GM19463 (cell line): ENCODE measurements around the gene EPS8L2.
"Not testable (repeated sequence)": the region's sequence is repeated elsewhere in the genome, so short reads cannot be mapped to it uniquely, and the experiment has no call there.

Experiments
- ATAC-seq: cut with Tn5 transposase; IDR thresholded peaks from one replicate; pipeline ENCODE4 v1.9.1; 2021; ENCODE audit warnings: mild to moderate bottlenecking, moderate library complexity; ENCODE audit not compliant: unreplicated experiment

Gene EPS8L2

GRCh38 chr11:724049-724777 lies 18.2 kb downstream of the EPS8L2 start:
- ATAC-seq = no peak

DNA sequence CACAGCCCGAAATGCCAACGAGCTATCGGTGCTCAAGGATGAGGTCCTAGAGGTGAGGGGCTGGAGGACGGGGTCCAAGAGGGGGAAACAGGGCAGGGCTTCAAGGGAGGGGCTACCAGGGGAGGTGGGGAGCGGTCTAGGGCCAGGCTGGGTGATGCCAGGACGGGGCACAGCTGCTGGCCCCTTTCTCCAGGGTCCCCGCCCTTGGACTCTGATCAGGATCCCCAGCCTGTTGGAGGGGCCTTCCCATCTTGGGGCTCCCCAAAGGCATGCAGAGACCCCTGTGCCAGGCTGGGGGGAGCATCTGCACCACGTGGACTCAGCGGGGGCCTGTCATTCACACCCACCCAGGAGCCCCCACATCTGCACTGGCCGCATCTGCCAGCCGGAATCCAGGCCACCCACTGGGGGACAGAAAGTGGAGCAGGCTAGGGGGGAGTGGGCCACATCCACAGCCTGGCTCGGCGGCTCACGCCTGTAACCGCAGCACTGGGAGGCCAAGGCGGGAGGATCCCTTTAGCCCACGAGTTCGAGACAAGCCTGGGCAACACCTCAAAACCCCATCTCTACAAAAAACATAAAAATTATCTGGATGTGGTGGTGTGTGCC lies 18.9 kb downstream of the EPS8L2 start:
- ATAC-seq = no peak

- no peak for ATAC-seq
Measured at GRCh38 chr11:725624-726202, 19.7 kb downstream of the EPS8L2 start.

- no peak for ATAC-seq
Measured at GRCh38 chr11:726278-727220, 20.5 kb downstream of the EPS8L2 start.

DNA sequence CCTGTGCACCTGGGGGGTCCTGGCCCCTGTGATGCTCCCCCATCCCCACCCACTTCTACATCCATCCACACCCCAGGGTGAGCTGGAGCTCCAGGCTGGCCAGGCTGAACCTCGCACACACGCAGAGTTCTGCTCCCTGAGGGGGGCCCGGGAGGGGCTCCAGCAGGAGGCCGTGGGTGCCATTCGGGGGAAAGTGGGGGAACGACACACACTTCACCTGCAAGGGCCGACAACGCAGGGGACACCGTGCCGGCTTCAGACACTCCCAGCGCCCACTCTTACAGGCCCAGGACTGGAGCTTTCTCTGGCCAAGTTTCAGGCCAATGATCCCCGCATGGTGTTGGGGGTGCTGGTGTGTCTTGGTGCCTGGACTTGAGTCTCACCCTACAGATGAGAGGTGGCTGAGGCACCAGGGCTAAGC lies 21.3 kb downstream of the EPS8L2 start:
- ATAC-seq = no peak

GRCh38 chr11:727859-728748 lies 22.1 kb downstream of the EPS8L2 start:
- peak; percentile 52 for ATAC-seq

GRCh38 chr11:728901-729491 lies 23.0 kb downstream of the EPS8L2 start:
- ATAC-seq = no peak

GRCh38 chr11:729492-730074 lies 23.6 kb downstream of the EPS8L2 start:
- ATAC-seq = no peak

GRCh38 chr11:733072-733471 lies 27.0 kb downstream of the EPS8L2 start:
- no peak for ATAC-seq

- ATAC-seq = not testable (repeated sequence)
Measured at GRCh38 chr11:734541-734940, 28.5 kb downstream of the EPS8L2 start.

- no peak for ATAC-seq
Measured at GRCh38 chr11:737366-737765, 31.3 kb downstream of the EPS8L2 start.

DNA sequence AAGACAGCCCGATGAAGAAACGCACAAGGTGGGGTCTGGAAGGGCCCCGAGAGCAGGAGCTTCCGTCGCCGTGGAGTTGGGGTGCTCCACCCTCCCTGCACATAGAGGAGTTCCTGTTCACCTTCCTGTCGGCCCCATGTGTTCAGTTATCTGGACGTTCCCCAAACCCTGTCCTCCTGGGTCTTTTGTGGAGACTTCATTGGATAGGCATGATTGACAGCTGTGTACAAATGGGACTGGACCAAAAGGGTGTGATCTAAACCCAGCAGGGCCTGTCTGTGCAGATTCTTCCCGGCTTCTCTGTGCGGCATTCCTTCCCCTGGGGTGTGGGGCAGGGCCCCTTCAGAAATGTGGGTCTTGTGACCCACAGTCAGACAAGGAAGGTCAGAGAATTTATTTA lies 31.9 kb downstream of the EPS8L2 start:
- not testable (repeated sequence) for ATAC-seq

- no peak for ATAC-seq
Measured at GRCh38 chr11:742156-742546, 36.1 kb downstream of the EPS8L2 start.

DNA sequence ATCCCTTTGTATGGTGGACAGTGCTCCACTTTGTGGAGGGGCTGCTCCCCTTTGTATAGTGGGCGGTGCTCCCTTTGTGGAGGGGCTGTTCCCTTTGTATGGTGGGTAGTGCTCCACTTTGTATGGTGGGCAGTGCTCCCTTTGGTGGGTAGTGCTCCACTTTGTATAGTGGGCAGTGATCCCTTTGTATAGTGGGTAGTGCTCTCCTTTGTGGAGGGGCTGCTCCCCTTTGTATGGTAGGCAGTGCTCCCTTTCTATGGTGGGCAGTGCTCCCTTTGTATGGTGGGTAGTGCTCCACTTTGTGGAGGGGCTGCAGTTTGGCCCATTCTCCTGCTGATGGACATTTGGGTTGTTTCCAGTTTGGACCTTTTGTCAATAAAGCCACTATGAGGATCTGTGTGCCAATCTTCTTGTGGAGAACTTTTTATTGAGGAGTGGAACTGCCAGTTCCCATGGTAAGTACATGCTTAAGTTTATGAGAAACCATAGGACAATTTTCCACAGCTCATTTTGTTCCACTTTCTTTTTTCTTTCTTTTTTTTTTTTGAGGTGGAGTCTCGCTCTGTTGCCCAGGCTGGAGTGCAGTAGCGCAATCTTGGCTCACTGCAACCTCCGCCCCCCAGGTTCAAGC lies 36.7 kb downstream of the EPS8L2 start:
- ATAC-seq = no peak

GRCh38 chr11:745428-745827 lies 39.4 kb downstream of the EPS8L2 start:
- ATAC-seq = no peak

DNA sequence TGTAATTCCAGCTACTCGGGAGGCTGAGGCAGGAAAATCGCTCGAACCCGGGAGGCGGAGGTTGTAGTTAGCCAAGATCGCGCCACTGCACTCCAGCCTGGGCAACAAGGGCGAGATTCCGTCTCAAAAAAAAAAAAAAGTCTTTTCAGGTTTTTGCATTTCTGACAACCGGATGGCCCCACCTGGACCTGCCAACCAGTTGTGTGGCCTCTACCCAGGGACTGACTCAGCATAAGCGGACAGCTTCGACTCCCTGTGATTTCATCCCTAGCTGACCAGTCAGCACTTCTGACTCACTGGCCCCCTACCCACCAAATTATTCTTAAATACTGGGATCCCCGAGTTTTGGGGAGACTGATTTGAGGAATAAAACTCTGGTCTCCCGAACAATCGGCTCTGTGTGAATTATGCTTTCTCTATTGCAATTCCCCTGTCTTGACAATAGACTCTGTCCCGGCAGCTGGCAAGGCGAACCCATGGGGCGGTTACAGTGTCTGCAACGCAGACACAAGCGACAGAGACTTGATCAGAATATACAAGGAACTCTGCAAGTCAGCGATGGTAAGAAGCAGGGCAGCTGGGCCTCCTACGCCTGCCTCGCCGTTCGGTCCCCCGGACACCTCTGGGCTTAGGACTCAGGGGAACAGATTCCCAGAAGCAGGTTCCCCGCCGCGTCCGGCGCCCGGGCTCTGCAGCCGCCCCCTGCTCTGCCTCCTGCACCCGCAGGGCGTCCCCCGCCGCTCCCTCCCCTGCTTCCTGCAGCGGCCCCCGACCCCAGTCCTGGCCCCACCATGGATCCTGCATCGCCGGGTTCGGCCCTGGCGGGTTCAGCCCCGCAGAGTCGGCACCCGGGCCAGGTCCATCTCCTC lies 40.5 kb downstream of the EPS8L2 start:
- peak; percentile 12 for ATAC-seq

- peak; percentile 93 for ATAC-seq
Measured at GRCh38 chr11:747158-748006, 41.4 kb downstream of the EPS8L2 start, which contains the start of gene TALDO1. TSS of gene TALDO1 (plus strand) at chr11:747464. CDS start at chr11:747482, 18 bp downstream.
